Uterus (tissue), 4 donors: Measurements from ENCODE around the gene MUC2. TPM values are rescaled to one million over a fixed set of nuclear protein-coding genes. Genes with fewer than 3 reads are reported as not detected.

Experiments
- DNase-seq, 2 donors: peaks; one replicate each; pipeline ENCODE4 v3.0.0-alpha.2; 2019 to 2020
- H3K27ac ChIP-seq, 2 donors: fragments of 200-600 bp; sonication (generic); 1 replicate in 1 of 2; 2 replicates in 1 of 2; pipeline ENCODE4 v1.5.1; 2016 to 2018
- H3K27me3 ChIP-seq, 2 donors: fragments of 200-600 bp; sonication (generic); one replicate each; pipeline ENCODE4 v1.5.1; 2018 to 2019; ENCODE audit warnings: control low read depth in 1 of 2
- H3K36me3 ChIP-seq, 2 donors: fragments of 200-600 bp; sonication (generic); one replicate each; pipeline ENCODE4 v1.5.1; 2019; ENCODE audit warnings: control low read depth in 1 of 2
- H3K4me1 ChIP-seq, 2 donors: fragments of 200-600 bp; sonication (generic); one replicate each; pipeline ENCODE4 v1.5.1; 2018 to 2019; ENCODE audit warnings: control low read depth in 1 of 2
- H3K4me3 ChIP-seq, 2 donors: fragments of 200-600 bp; sonication (generic); 1 replicate in 1 of 2; 2 replicates in 1 of 2; pipeline ENCODE4 v1.5.1; 2018 to 2019; ENCODE audit warnings: mild to moderate bottlenecking in 1 of 2
- H3K9me3 ChIP-seq, 2 donors: fragments of 200-600 bp; sonication (generic); one replicate each; pipeline ENCODE4 v1.5.1; 2019; ENCODE audit warnings: control low read depth in 1 of 2
- POLR2A ChIP-seq, 2 donors: fragments of 450-650 bp; IDR thresholded peaks; one replicate each; pipeline ENCODE4 v1.6.1; 2016; ENCODE audit warnings: antibody characterized with exemption in 2 of 2, mild to moderate bottlenecking in 1 of 2, moderate library complexity in 1 of 2
- intact Hi-C: fragments of 100-400 bp; cut with DNase I; formaldehyde crosslinking; loops from one replicate; pipeline ENCODE4 v1.15.1; 2023; ENCODE audit warnings: low total_unique reads
- total RNA-seq, 4 donors: library from RNA; depleted of rRNA in 3 of 4; stranded (reverse); fragments of >200 nt in 3 of 4; gene quantifications; one replicate each; pipeline versions ENCODE4 v1.1.0 to v1.2.4, GENCODE V29; 2014 to 2023
- TF ChIP-seq, protein P1 (sequence below), 4 experiments: fragments of 200-600 bp in 2 of 4; fragments of 450-650 bp in 2 of 4; sonication (generic) in 2 of 4; IDR thresholded peaks; one replicate each; pipeline ENCODE4 v1.5.1; 2016 to 2019; ENCODE audit warnings: antibody characterized with exemption in 4 of 4, mild to moderate bottlenecking in 2 of 4, moderate library complexity in 1 of 4
- donor health status: DM: yes; HTN: yes; CAD: no.

The MUC2 gene
- total RNA-seq, 4 donors from 2014 or later, result 0.06 to 1.8 (median 0.26) TPM; not detected in 1

GRCh38 chr11:1088927-1089737, 14.5 kb downstream of the MUC2 start:
- no peaks in the 10 kb centered on the region for H3K27me3 ChIP-seq
- H3K4me3 ChIP-seq, result no peak overlapping the region
- no peaks in the 10 kb centered on the region for H3K4me1 ChIP-seq
- H3K36me3 ChIP-seq, result no peaks in the 10 kb centered on the region
- intact Hi-C loops, result no loop called here
- H3K9me3 ChIP-seq, result no peaks in the 10 kb centered on the region
- no peak for DNase-seq
- H3K27ac ChIP-seq, result no peak overlapping the region
- TF ChIP-seq, protein P1, sequence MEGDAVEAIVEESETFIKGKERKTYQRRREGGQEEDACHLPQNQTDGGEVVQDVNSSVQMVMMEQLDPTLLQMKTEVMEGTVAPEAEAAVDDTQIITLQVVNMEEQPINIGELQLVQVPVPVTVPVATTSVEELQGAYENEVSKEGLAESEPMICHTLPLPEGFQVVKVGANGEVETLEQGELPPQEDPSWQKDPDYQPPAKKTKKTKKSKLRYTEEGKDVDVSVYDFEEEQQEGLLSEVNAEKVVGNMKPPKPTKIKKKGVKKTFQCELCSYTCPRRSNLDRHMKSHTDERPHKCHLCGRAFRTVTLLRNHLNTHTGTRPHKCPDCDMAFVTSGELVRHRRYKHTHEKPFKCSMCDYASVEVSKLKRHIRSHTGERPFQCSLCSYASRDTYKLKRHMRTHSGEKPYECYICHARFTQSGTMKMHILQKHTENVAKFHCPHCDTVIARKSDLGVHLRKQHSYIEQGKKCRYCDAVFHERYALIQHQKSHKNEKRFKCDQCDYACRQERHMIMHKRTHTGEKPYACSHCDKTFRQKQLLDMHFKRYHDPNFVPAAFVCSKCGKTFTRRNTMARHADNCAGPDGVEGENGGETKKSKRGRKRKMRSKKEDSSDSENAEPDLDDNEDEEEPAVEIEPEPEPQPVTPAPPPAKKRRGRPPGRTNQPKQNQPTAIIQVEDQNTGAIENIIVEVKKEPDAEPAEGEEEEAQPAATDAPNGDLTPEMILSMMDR (IDR thresholded peaks at IDR 0.05), result no peak
- TF ChIP-seq POLR2A (IDR thresholded peaks at IDR 0.05), result no peak

DNA sequence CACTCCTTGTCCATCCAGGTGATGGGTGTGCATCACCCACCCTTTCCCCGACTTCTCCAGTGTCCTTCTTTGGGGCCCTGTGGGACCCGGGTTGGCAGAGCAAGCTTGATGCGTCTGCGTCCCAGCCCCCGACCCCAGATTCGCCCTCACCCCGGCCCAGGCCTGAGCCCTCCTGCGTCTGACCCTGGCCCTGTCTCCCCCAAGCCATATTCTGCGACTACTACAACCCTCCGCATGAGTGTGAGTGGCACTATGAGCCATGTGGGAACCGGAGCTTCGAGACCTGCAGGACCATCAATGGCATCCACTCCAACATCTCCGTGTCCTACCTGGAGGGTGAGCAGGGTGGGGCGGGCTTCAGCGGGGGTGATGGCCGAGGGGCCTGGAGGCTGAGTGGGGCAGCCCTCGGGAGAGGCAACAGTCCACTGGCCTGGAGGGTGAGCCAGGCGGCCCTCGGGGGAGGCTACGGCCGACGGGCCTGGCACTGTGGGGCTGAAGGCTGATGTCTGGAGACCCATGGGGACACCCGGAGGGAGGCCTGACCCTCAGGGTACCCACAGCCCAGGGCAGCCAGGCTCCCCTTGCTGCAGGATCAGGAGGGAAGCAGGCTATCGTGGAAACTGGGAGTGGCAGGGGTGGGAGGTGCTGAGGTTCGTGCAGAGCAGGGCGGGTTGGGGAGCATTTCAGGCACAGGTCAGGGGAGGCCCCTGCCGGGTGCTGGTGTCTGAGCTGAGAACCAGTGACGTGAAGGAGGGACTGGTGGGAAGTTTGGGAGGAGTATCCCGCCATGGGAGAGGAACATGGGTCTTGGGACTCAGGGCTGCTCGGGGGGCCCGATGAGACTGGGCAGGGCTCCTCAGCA, 15.3 kb downstream of the MUC2 start:
- intact Hi-C loops, result no loop called here
- Histone ChIP-seq H3K4me3 (no peak overlapping the region), H3K27ac (no peak overlapping the region), H3K36me3 (no peaks in the 10 kb centered on the region), H3K9me3 (no peaks in the 10 kb centered on the region), H3K27me3 (no peaks in the 10 kb centered on the region), H3K4me1 (no peaks in the 10 kb centered on the region)
- no peak for DNase-seq
- TF ChIP-seq, protein P1 (IDR thresholded peaks at IDR 0.05), result no peak
- no peak for TF ChIP-seq POLR2A (IDR thresholded peaks at IDR 0.05)

GRCh38 chr11:1090600-1091331, 16.1 kb downstream of the MUC2 start:
- Histone ChIP-seq H3K9me3 (no peaks in the 10 kb centered on the region), H3K27ac (no peak overlapping the region), H3K27me3 (no peaks in the 10 kb centered on the region), H3K4me1 (no peaks in the 10 kb centered on the region), H3K36me3 (no peaks in the 10 kb centered on the region), H3K4me3 (no peak overlapping the region)
- intact Hi-C loops, result no loop called here
- TF ChIP-seq POLR2A (IDR thresholded peaks at IDR 0.05), result no peak
- TF ChIP-seq, protein P1 (IDR thresholded peaks at IDR 0.05), result no peak
- DNase-seq, result no peak

GRCh38 chr11:1091332-1092083, 16.8 kb downstream of the MUC2 start:
- H3K4me3 ChIP-seq, result no peak overlapping the region

More at GRCh38 chr11:1091332-1092083, 16.8 kb downstream of the MUC2 start:
- Histone ChIP-seq H3K27me3 (no peaks in the 10 kb centered on the region), H3K9me3 (no peaks in the 10 kb centered on the region), H3K27ac (no peak overlapping the region), H3K4me1 (no peaks in the 10 kb centered on the region), H3K36me3 (no peaks in the 10 kb centered on the region)
- no peak for TF ChIP-seq POLR2A (IDR thresholded peaks at IDR 0.05)
- TF ChIP-seq, protein P1 (IDR thresholded peaks at IDR 0.05), result no peak
- intact Hi-C loops, result no loop called here
- no peak for DNase-seq
